K562 (cell line): Measurements from ENCODE around the gene KMT2C. TPM values are rescaled to one million over a fixed set of nuclear protein-coding genes. Genes with fewer than 3 reads are reported as not detected.

Experiments
- CGGBP1 ChIP-seq: fragments of 250-450 bp; sonication (Bioruptor Pico); IDR thresholded peaks from 2 replicates; pipeline ENCODE4 v1.9.0; 2021; ENCODE audit warnings: mild to moderate bottlenecking
- CTCF ChIP-seq, 3 experiments: IDR thresholded peaks in 2 of 3; conservative IDR thresholded peaks in 1 of 3; 2 replicates each; pipeline ENCODE4 v1.5.1; 2011 to 2012; ENCODE audit warnings: low read length in 3 of 3, mild to moderate bottlenecking in 3 of 3, control low read depth in 2 of 3, improper control_type of control experiment in 1 of 3, inconsistent platforms in 1 of 3, low read depth in 1 of 3, mixed read lengths in 1 of 3, moderate library complexity in 1 of 3; ENCODE audit not compliant: insufficient read depth in 2 of 3
- ETS1 ChIP-seq: conservative IDR thresholded peaks from 2 replicates; pipeline ENCODE4 v1.6.1; 2011; ENCODE audit warnings: low read depth, mild to moderate bottlenecking, low read length; ENCODE audit not compliant: control insufficient read depth
- FOXJ2 ChIP-seq: fragments of 200-800 bp; sonication (Bioruptor generic); IDR thresholded peaks from 2 replicates; pipeline ENCODE4 v1.6.1; 2016; ENCODE audit warnings: missing genetic modification characterization, missing compliant biosample characterization
- GABPB1 ChIP-seq: sonication (generic); formaldehyde crosslinking; IDR thresholded peaks from 2 replicates; pipeline ENCODE4 v1.8.0; 2022; ENCODE audit warnings: mild to moderate bottlenecking, missing genetic modification reagents
- GMEB1 ChIP-seq: fragments of 250-450 bp; sonication (Bioruptor Pico); IDR thresholded peaks from 2 replicates; pipeline ENCODE4 v1.4.0; 2020; ENCODE audit warnings: mild to moderate bottlenecking
- JUN ChIP-seq, 2 experiments: sonication (generic) in 1 of 2; formaldehyde crosslinking in 1 of 2; IDR thresholded peaks; 2 replicates each; pipeline versions ENCODE4 v1.6.1 to v1.8.0; 2012 to 2022; ENCODE audit warnings: borderline replicate concordance in 2 of 2, mild to moderate bottlenecking in 2 of 2, improper control_type of control experiment in 1 of 2, low read depth in 1 of 2, low read length in 1 of 2, missing genetic modification reagents in 1 of 2
- MCM3 ChIP-seq: fragments of 450-650 bp; IDR thresholded peaks from 2 replicates; pipeline ENCODE4 v1.6.1; 2016
- NKRF ChIP-seq: fragments of 450-650 bp; IDR thresholded peaks from 2 replicates; pipeline ENCODE4 v1.6.1; 2016; ENCODE audit warnings: borderline replicate concordance
- PURB ChIP-seq: sonication (generic); formaldehyde crosslinking; IDR thresholded peaks from 2 replicates; pipeline ENCODE4 v1.9.0; 2021; ENCODE audit warnings: low read depth, mild to moderate bottlenecking, missing genetic modification reagents
- SMAD4 ChIP-seq: fragments of 250-450 bp; sonication (Bioruptor Pico); conservative IDR thresholded peaks from 2 replicates; pipeline ENCODE4 v1.8.0; 2021; ENCODE audit warnings: inconsistent platforms, mild to moderate bottlenecking, moderate library complexity
- TARDBP ChIP-seq: fragments of 450-650 bp; IDR thresholded peaks from 2 replicates; pipeline ENCODE4 v1.6.1; 2016
- ZBTB49 ChIP-seq: sonication (generic); formaldehyde crosslinking; IDR thresholded peaks from 2 replicates; pipeline ENCODE4 v1.8.0; 2022; ENCODE audit warnings: missing genetic modification reagents, mild to moderate bottlenecking, borderline replicate concordance
- ZNF445 ChIP-seq: fragments of 250-450 bp; sonication (Bioruptor Pico); IDR thresholded peaks from 2 replicates; pipeline ENCODE4 v1.4.0; 2020; ENCODE audit warnings: low read depth, mild to moderate bottlenecking, moderate library complexity
- ZNF589 ChIP-seq: fragments of 200-800 bp; sonication (Bioruptor generic); IDR thresholded peaks from 2 replicates; pipeline ENCODE4 v1.6.1; 2016; ENCODE audit warnings: low read depth, missing genetic modification characterization, missing compliant biosample characterization
- polyA plus RNA-seq, 8 experiments: library from polyadenylated mRNA; depleted of rRNA in 4 of 8; stranded (reverse) in 5 of 8; unstranded in 3 of 8; fragments of >200 nt; fragmentation: Nextera tagmentation in 2 of 8; fragmentation: Illumina TruSeq in 1 of 8; extraction: Ambion mirVana in 2 of 8; extraction: Trizol in 1 of 8; gene quantifications; 2 replicates each; pipeline versions ENCODE4 v1.2.1 to v1.2.3, GENCODE V29; 2011 to 2014; ENCODE audit warnings: inconsistent platforms in 1 of 8, missing spikeins in 1 of 8
- total RNA-seq, 7 experiments: library from RNA; depleted of rRNA in 6 of 7; stranded (reverse); fragments of >200 nt in 6 of 7; fragmentation: Illumina TruSeq in 2 of 7; extraction: Trizol in 2 of 7; gene quantifications; 2 replicates each; pipeline versions ENCODE4 v1.2.1 to v1.2.3, GENCODE V29; 2011 to 2021; ENCODE audit warnings: low replicate concordance in 1 of 7

The KMT2C gene
- total and polyA plus RNA-seq, 9 of the 15 experiments (the other 6 are each of a cell fraction or from before 2014, with no cell fraction given), result 4.9 to 67.8 (median 27.1) TPM

GRCh38 chr7:152464312-152465118 lies 28.7 kb upstream of the KMT2C start (continued):
- TF ChIP-seq JUN (IDR thresholded peaks at IDR 0.05; ENCODE audit: borderline replicate concordance, low read depth, low read length) (0 out of 2 replicates have a peak, but pooled peaks have one; percentile 4), JUN (CRISPR knock-in tag; IDR thresholded peaks at IDR 0.05; ENCODE audit: borderline replicate concordance) (no peak), TARDBP (peak; percentile 92), ZNF445 (CRISPR knock-in tag) (0 out of 2 replicates have a peak, but pooled peaks have one; percentile 24), ZBTB49 (CRISPR knock-in tag) (no peak), GMEB1 (CRISPR knock-in tag) (peak; percentile 75), CTCF (IDR thresholded peaks at IDR 0.05 in 2 of 3, conservative IDR thresholded peaks at IDR 0.05 in 1 of 3; ENCODE audit: insufficient read depth in 2 of 3, low read depth in 1 of 3, low read length in 3 of 3) (no peak), SMAD4 (peak; percentile 97), NKRF (0 out of 2 replicates have a peak, but pooled peaks have one; percentile 61), GABPB1 (peak; percentile 72; the same call in 1 of the 2 replicates), ETS1 (peak; percentile 72), ZNF589 (peak; percentile 72; the same call in 1 of the 2 replicates), MCM3 (no peak), PURB (CRISPR knock-in tag) (no peak), FOXJ2 (peak; percentile 62; the same call in 1 of the 2 replicates), CGGBP1 (CRISPR knock-in tag) (peak; percentile 88)
